ENCODE measurements around the gene OSBPL1A.

Gene OSBPL1A

DNA sequence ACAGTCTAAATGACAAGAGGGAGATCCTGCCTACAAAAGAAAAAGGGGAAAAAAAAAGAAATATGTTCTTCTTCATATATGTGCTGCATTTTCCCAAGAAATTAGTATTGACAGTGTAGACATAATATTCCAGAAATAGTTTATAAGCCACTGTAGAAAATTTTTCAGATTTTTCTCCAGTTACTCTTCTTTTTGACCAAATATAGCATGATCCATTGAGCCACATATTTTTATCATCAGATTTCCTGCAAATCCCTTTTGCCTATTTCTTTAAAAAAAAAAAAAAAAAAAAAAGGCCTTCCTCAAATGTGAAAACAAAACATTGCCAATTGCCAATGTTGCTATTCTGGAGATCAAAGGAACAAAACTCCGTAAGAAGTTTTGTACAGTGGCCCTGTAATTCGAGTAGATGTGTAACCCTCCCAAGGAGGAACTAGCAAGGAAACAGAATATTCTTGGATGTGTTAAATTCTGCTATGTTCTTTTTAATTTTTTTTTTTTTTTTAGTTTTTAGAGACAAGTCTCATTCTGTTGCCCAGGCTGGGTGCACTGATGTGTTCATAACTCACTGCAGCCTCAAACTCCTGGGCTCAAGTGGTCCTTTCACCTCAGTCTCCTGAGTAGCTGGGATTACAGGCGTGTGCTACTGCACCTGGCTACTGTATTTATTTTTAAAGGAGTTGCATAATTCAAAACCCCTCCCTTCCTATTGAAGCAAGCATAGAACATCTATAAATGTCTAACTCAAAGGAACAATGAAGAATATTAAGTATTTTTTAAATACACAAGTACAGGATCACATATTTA lies 271.3 kb downstream of the OSBPL1A start:
- DNase-seq (ENCODE audit: low read depth), result no peak

DNA sequence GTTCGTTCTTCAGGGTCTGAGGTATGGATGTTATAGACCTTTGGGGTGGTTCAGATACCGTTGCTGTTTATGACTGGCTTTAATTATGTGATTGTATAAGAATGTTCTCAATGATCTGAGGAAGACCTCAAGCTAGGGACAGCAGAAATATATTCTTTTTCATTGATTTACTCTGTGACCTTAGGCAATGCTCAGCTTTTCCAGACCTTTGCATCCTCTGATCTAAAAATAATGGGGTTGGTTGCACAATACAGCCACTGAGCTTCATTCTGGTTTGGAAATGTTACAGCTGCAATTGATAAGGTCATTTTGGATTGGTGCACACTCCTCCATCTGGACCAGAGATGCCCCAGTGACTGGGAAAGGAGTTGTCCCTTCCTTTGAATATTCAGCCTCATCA lies 276.0 kb downstream of the OSBPL1A start:
- DNase-seq (ENCODE audit: low read depth), result no peak

DNA sequence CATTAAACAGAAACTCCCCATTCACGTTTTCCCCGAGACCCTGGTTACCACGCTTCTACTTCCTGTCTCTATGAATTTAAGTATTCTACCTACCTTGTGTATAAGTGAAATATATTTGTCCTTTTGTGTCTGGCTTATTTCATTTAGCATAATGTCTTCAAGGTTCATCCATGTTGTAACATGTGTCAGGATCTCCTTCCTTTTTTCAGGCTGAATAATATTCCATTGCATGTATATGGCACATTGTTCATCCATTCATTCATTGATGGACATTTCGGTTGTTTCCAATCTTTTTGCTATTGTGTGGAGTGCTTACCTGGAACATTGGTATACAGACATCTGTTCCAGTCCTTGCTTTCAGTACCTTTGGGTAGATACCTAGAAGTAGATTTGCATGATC lies 276.9 kb downstream of the OSBPL1A start:
- no peak for DNase-seq (ENCODE audit: low read depth)

DNA sequence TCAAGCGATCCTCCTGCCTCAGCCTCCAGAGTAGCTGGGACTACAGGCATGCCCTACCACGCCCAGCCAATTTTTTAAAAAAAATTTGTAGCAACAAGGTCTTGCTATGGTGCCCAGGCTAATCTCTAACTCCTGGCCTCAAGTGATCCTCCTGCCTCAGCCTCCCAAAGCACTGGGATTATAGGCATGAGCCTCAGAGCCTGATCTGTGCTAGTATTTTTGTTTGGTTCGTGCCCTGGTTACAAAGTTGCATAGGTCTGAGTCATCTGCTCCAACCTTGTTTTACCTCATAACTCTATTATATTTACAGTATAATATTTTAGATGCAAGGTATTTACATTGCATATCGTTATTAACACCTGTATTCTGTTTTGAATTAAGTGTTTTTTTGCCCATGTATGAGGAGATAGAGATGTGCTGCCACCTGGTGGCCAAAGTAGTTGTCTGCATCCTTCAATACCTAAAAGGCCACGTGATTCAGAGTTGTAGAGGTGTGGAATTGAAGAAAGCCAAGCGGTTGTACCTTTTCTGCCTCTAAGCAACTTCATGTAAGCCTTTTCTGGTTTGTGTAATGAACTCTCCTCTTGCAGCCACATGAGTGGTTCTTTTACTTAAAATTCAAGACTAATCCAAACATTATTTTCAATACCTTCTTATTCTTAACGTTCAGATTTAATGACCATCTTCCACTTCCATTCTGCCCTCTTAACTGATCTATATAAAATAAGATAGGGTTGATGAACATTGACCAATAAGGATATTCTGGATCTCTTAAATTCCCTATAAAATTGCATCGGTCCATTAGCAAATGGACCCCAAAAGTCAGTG lies 278.7 kb downstream of the OSBPL1A start:
- peak; percentile 48 for DNase-seq (ENCODE audit: low read depth)

DNA sequence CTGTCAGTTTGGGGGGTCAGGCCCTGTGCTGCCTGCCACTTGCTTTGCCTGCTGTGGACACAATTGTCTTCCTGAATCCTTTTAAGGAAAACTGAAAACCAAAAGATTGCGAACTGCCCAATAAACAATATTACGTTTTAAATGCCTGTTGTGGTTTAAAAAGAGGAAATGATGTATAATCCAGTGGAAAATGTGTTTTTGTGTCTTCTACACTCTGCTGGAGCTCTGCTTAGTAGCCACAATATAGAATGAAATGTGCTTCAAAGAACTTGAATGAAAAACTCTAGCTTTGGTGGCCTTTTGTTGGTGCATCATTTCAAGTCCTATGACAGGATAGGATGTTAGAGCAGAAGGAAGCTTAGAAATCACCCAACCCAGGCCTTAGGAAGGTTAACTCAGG lies 282.0 kb downstream of the OSBPL1A start:
- DNase-seq (ENCODE audit: low read depth), result no peak

DNA sequence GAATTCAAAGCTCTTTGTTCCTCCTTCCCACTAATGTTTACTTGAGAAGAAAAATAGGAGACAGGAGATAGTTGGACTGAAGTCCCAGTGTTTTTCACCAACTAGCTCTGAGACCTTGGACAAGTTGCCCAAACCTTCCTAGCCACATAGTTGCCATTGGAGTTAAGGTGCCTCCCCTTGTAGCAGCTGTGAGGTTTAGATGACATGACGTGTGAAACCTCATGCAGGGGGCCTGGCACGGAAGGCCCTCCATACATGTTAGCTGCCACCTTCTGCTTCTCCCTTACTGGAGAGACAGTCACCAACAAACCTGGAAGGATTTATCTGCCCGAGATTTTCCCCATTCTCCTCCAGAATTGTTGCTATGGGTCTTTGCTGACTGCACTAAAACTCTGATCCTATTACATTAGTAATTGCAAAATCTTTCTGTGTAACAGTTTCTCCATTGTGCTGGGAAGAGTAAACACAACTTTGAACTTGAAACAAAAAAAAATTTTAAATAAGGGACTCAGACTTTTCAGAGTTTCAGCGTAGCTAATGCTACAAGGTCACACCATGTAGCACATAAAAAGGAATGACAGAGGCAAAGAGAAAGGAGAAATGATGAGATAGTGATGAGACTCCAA lies 282.6 kb downstream of the OSBPL1A start:
- DNase-seq (ENCODE audit: low read depth), result no peak

DNA sequence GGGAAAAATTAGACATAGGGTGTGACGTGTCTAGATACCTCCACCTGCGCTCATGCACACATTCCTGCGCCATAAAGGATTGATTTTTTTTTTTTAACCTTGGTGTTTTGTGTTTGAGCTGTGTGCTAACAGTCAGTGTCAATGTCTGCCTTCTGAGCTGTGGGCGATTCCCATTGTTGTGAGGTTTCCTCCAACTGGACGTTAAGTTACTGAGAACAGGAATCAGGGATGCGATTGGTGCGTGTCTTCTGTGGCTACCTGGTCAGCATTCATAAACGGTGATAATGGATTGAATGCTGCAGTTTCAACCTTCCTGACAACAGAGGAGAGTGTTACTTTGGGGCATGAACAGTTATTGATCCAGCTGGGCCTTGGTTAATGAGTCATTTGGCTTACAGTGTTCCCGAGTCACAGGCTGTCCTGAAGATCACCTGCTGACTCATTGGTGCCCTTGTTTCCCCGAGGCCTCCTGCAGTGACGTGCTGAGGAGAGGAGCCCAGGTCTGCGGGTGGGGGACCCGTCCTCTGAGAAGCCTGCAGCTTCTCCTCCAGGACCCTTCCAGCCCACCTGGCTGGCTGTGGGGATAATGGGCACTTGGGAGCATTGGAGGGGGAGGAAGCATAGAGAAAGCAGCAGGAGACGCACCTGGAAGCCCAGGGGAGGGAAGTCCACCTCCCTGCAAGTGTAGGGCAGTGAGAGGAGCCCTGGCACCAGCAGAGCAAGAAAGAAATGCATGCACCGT lies 284.6 kb downstream of the OSBPL1A start:
- DNase-seq (ENCODE audit: low read depth), result peak; percentile 47

DNA sequence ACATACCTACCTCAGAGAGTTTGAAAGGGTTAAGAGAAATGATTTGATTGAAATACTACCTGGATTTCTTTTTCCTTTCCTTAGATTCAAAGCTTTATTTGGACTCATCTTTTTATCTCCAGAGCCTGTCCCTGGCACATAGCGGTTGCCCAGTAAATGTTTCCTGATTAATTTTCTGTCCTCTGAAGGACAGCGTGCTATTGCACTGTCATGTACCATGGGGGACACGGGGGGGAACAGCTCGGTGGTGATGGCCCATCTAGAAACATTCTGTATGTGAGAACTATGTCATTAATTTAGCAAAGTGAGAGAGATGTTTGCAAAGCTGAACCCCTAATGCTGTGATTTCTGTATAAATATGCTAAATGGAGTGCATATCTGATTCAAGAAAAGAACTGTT lies 285.2 kb downstream of the OSBPL1A start:
- DNase-seq (ENCODE audit: low read depth), result no peak

Data from HS-5 (cell line).